Chondrocyte (in vitro differentiated cells): Measurements from ENCODE around the gene TRAK1. TPM values are rescaled to one million over a fixed set of nuclear protein-coding genes. Genes with fewer than 3 reads are reported as not detected.

ENCODE experiments used
- DNase-seq: peaks from one replicate; pipeline ENCODE4 v3.0.0; 2021; ENCODE audit warnings: mixed read lengths, low spot score
- H3K27ac Mint-ChIP-seq: one replicate; pipeline ENCODE4 v1.8.0; 2021; ENCODE audit warnings: mild to moderate bottlenecking, moderate library complexity, mixed read lengths; ENCODE audit not compliant: unreplicated experiment
- H3K27me3 Mint-ChIP-seq: 2 replicates; pipeline ENCODE4 v1.8.0; 2021; ENCODE audit warnings: low read depth, mixed read lengths
- H3K36me3 Mint-ChIP-seq: 2 replicates; pipeline ENCODE4 v1.8.0; 2021; ENCODE audit warnings: low read depth, mixed read lengths
- H3K4me1 Mint-ChIP-seq: 2 replicates; pipeline ENCODE4 v1.8.0; 2021; ENCODE audit warnings: low read depth, mild to moderate bottlenecking, mixed read lengths
- H3K4me3 Mint-ChIP-seq: one replicate; pipeline ENCODE4 v1.8.0; 2021; ENCODE audit warnings: mild to moderate bottlenecking, moderate library complexity, mixed read lengths; ENCODE audit not compliant: unreplicated experiment
- H3K9me3 Mint-ChIP-seq: 2 replicates; pipeline ENCODE4 v1.8.0; 2021; ENCODE audit warnings: low read depth, mixed read lengths
- total RNA-seq: library from RNA; stranded (reverse); gene quantifications from 3 replicates; pipeline ENCODE4 v1.2.1, GENCODE V29; 2021
- TF ChIP-seq, protein P1 (sequence below): fragments of 200-600 bp; sonication (generic); IDR thresholded peaks from 2 replicates; pipeline ENCODE4 v1.5.0; 2021; ENCODE audit warnings: antibody characterized with exemption, mild to moderate bottlenecking, moderate library complexity

TRAK1 gene
- total RNA-seq, 1 donor from 2014 or later, result 53.7 TPM

DNA sequence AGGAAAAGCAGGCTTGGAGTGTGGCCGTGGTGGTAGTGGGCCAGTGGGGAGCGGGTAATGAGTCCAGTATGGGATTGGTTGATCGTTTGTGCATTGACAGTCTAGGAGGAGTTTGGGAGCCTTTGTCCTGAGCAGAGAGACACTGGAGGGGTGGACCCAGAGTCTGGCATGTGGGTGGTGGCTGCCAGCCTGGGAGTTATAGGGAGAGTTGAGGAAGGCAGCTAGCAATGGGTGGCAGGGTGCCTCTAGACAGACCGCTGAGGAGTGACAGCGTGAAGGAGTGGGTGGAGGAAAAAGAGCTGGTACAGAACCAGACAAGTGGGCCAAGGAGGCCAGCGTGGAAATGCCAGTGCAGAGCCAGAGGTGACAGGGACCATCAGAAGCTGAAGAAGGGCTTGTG is 176.7 kb downstream of the TRAK1 start:
- Mint-ChIP-seq H3K27me3 (peaks cover 64% of the 10 kb centered on the region), H3K4me3 (no peak overlapping the region), H3K27ac (no peak overlapping the region), H3K9me3 (no peaks in the 10 kb centered on the region), H3K4me1 (peaks cover 6% of the 10 kb centered on the region), H3K36me3 (no peaks in the 10 kb centered on the region)
- TF ChIP-seq, protein P1, sequence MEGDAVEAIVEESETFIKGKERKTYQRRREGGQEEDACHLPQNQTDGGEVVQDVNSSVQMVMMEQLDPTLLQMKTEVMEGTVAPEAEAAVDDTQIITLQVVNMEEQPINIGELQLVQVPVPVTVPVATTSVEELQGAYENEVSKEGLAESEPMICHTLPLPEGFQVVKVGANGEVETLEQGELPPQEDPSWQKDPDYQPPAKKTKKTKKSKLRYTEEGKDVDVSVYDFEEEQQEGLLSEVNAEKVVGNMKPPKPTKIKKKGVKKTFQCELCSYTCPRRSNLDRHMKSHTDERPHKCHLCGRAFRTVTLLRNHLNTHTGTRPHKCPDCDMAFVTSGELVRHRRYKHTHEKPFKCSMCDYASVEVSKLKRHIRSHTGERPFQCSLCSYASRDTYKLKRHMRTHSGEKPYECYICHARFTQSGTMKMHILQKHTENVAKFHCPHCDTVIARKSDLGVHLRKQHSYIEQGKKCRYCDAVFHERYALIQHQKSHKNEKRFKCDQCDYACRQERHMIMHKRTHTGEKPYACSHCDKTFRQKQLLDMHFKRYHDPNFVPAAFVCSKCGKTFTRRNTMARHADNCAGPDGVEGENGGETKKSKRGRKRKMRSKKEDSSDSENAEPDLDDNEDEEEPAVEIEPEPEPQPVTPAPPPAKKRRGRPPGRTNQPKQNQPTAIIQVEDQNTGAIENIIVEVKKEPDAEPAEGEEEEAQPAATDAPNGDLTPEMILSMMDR, result no peak
- DNase-seq, result no peak

DNA sequence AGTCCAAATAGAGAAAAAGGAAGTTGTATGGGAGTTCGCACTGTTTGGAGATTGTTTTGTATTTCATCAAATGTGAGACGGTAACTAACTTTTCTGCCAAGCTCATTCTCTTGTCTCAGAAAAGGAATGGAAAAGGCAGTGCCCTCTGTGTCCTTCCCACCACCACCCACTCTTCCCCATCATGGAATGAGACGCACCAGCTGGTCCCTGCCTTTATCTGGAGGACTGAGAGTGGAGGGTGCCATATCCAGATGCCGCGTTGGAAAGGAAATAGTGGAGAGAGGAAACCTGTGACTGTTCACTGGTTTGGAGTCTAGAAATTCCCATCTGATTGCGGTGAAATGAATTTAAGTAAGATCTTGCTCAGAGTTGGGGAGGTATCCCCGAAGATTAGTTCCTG is 178.5 kb downstream of the TRAK1 start:
- Mint-ChIP-seq H3K27me3 (peaks cover 54% of the 10 kb centered on the region), H3K9me3 (no peaks in the 10 kb centered on the region)

DNA sequence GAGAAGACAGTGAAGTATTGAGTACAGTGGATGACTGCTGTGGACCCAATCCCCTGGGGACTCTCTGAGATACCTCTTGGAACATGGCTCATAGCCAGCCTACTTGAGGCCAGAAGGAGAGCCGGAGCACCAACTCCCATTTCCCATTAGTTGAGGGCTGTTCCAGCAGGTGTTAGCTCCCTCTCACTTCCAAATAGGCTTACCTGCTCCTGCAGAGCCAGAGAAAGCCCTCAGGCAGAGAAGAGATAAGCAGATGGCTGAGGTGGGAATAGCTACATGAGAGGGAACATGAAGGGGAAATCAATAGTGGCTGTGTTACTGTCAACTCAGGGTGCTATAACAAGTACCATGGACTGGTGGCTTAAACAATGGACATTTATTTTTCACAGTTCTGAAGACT is 179.4 kb downstream of the TRAK1 start:
- no peak overlapping the region for H3K27ac Mint-ChIP-seq
- TF ChIP-seq, protein P1, result no peak

More for the DNA sequence above, 178.5 kb downstream of the TRAK1 start:
- TF ChIP-seq, protein P1, result no peak
- no peak overlapping the region for H3K27ac Mint-ChIP-seq
- no peaks in the 10 kb centered on the region for H3K4me1 Mint-ChIP-seq
- H3K36me3 Mint-ChIP-seq, result no peaks in the 10 kb centered on the region
- H3K4me3 Mint-ChIP-seq, result no peak overlapping the region
- no peak for DNase-seq

GRCh38 chr3:42271786-42272185 is 180.6 kb downstream of the TRAK1 start:
- peaks cover 68% of the 10 kb centered on the region for H3K27me3 Mint-ChIP-seq
- no peak for DNase-seq
- TF ChIP-seq, protein P1, result no peak
- H3K27ac Mint-ChIP-seq, result no peak overlapping the region
- H3K4me1 Mint-ChIP-seq, result no peaks in the 10 kb centered on the region
- H3K36me3 Mint-ChIP-seq, result no peaks in the 10 kb centered on the region
- no peak overlapping the region for H3K4me3 Mint-ChIP-seq
- H3K9me3 Mint-ChIP-seq, result no peaks in the 10 kb centered on the region

More for the DNA sequence above, 179.4 kb downstream of the TRAK1 start:
- no peaks in the 10 kb centered on the region for H3K9me3 Mint-ChIP-seq
- H3K4me1 Mint-ChIP-seq, result no peaks in the 10 kb centered on the region
- peaks cover 60% of the 10 kb centered on the region for H3K27me3 Mint-ChIP-seq
- no peaks in the 10 kb centered on the region for H3K36me3 Mint-ChIP-seq
- DNase-seq, result no peak
- H3K4me3 Mint-ChIP-seq, result no peak overlapping the region

DNA sequence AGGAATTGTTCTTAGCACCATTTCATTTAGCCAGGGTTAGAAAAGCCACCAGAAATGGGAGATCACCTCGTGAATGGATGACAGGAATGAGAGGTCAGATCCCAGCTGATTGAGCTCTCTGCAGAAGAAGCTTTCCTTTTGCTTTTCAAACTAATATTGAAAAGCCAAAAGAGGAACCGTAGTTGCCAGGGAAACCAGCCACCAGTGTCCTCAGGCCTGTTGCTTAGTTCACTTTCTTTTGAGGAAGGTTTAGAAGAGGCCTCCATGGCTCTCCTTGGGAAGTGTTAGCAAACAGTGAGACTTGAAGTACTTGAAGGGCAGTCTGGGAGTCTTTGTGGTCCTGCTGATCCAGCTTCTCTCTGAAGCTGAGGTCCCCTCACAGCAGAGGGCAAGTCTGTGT is 182.2 kb downstream of the TRAK1 start:
- DNase-seq, result no peak
- H3K9me3 Mint-ChIP-seq, result no peaks in the 10 kb centered on the region
- no peaks in the 10 kb centered on the region for H3K4me1 Mint-ChIP-seq
- no peak overlapping the region for H3K4me3 Mint-ChIP-seq
- no peaks in the 10 kb centered on the region for H3K36me3 Mint-ChIP-seq
- H3K27ac Mint-ChIP-seq, result no peak overlapping the region
- TF ChIP-seq, protein P1, result no peak
- H3K27me3 Mint-ChIP-seq, result peaks cover 63% of the 10 kb centered on the region
